ENCODE measurements around the gene IL15. TPM values are rescaled to one million over a fixed set of nuclear protein-coding genes. Genes with fewer than 3 reads are reported as not detected.

IL15 gene
- total RNA-seq, 4 donors from 2014 or later: 12.7 to 18.2 (median 15.9) TPM

DNA sequence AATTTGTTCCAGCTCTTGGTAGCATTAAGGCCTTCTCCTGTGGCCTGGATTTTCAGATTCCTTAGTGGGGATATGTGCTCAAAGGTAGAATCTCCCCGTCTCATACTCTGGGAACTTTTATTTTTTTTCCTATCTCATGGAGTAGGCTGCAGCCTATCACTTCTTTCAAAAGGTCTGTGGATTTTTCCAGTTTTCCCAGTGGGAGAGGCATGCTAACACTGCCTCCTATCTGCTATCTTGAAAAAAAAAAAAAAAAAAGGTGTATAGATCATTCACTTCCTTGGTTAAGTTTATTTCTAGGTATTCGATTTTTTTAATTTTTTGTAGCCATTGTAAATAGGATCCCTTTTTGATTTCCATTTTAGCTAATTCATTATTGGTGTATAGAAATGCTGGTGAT lies 67.1 kb downstream of the IL15 start:
- TF ChIP-seq POLR2A (IDR thresholded peaks at IDR 0.05): no peak
- TF ChIP-seq, protein P1, sequence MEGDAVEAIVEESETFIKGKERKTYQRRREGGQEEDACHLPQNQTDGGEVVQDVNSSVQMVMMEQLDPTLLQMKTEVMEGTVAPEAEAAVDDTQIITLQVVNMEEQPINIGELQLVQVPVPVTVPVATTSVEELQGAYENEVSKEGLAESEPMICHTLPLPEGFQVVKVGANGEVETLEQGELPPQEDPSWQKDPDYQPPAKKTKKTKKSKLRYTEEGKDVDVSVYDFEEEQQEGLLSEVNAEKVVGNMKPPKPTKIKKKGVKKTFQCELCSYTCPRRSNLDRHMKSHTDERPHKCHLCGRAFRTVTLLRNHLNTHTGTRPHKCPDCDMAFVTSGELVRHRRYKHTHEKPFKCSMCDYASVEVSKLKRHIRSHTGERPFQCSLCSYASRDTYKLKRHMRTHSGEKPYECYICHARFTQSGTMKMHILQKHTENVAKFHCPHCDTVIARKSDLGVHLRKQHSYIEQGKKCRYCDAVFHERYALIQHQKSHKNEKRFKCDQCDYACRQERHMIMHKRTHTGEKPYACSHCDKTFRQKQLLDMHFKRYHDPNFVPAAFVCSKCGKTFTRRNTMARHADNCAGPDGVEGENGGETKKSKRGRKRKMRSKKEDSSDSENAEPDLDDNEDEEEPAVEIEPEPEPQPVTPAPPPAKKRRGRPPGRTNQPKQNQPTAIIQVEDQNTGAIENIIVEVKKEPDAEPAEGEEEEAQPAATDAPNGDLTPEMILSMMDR (IDR thresholded peaks at IDR 0.05): peak in 2 of 6 experiments; percentile 5 to 16
- no peaks in the 10 kb centered on the region for H3K36me3 ChIP-seq
- H3K9me3 ChIP-seq: peaks cover 0 to 7% (median 0%) of the 10 kb centered on the region in 4 donors
- DNase-seq: no peak
- no peak overlapping the region for H3K4me3 ChIP-seq
- no peak overlapping the region for H3K27ac ChIP-seq
- no peaks in the 10 kb centered on the region for H3K4me1 ChIP-seq
- no peaks in the 10 kb centered on the region for H3K27me3 ChIP-seq

DNA sequence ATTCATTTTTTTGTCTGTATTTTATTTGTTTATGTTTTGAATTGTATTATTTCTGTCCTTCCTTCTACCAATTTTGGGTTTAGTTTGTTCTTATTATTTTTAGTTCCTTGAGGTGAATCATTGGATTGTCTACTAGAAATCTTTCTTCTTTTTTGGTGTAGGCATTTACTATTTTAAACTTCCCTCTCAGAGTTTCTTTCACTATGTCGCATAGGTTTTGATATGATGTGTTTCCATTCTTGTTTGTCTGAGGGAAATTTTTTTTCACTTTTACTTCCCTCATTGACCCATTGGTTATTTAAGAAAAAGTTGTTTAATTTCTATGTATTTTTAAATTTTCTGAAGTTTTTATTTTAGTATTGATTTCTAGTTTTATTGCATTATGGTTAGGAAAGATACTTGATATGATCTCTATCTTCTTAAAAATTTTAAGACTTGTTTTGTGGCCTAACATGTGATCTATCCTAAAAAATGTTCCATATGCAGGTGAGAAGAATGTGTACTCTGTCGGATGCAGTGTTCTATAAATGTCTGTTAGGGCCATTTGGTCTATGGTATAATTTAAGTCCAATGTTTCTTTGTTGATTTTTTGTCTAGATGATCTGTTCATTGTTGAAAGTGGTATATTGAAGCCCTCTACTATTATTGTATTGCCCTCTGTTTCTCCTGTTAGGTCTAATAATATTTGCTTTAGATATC lies 68.8 kb downstream of the IL15 start:
- DNase-seq: no peak
- Histone ChIP-seq H3K27ac (no peak overlapping the region), H3K27me3 (no peaks in the 10 kb centered on the region), H3K4me1 (no peaks in the 10 kb centered on the region), H3K9me3 (peaks cover 0 to 7% (median 0%) of the 10 kb centered on the region in 4 donors), H3K36me3 (no peaks in the 10 kb centered on the region), H3K4me3 (no peak overlapping the region)
- TF ChIP-seq, protein P1 (IDR thresholded peaks at IDR 0.05): no peak
- no peak for TF ChIP-seq POLR2A (IDR thresholded peaks at IDR 0.05)

DNA sequence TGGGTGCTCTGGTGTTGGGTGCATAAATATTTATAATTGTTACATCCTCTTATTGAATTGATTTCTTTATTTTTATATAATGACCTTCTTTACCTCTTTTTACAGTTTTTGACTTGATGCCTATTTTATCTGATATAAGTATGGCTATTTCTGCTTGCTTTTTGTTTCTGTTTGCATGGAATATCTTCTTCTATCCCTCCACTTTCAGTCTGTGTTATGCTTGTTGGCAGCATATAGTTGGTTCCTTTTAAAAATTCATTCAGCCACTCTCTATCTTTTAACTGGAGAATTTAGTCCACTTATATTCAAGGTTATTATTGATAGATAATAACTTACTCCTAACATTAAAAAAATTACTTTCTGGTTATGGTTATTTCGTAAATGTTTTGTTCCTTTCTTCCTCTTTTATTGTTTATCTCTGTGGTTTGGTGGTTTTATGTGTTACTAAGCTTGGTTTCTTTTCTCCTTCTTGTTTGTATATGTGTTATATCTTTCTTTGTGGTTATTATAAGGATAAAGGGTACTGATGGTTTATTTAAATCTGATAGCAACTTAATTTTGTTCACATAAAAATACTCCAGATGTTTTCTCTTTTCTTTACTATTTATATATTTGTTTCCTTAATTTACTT lies 69.5 kb downstream of the IL15 start:
- H3K27me3 ChIP-seq: no peaks in the 10 kb centered on the region
- H3K36me3 ChIP-seq: no peaks in the 10 kb centered on the region
- H3K4me3 ChIP-seq: no peak overlapping the region
- TF ChIP-seq POLR2A (IDR thresholded peaks at IDR 0.05): no peak
- TF ChIP-seq, protein P1 (IDR thresholded peaks at IDR 0.05): no peak
- H3K4me1 ChIP-seq: no peaks in the 10 kb centered on the region
- DNase-seq: no peak
- peaks cover 0 to 7% (median 0%) of the 10 kb centered on the region in 4 donors for H3K9me3 ChIP-seq
- no peak overlapping the region for H3K27ac ChIP-seq

DNA sequence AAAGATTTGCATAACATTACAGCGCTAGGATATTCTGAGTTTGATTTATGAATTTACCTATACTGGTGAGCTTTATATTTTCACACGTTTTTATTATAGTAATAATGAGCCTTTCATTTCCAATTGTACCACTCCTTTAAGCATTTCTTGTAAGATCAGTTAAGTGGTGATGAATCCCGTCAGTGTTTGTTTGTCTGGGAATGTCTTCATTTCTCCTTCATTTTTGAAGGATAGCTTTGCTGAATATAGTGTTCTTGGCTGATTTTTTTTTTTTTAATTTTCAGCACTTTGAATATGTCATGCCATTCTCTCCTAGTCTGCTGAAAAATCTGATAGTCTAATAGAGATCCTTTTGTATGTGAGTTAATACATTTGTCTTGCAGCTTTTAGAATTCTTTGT lies 70.1 kb downstream of the IL15 start:
- no peak overlapping the region for H3K4me3 ChIP-seq
- no peak for DNase-seq
- TF ChIP-seq, protein P1 (IDR thresholded peaks at IDR 0.05): no peak
- no peak for TF ChIP-seq POLR2A (IDR thresholded peaks at IDR 0.05)
- H3K27me3 ChIP-seq: no peaks in the 10 kb centered on the region
- H3K27ac ChIP-seq: no peak overlapping the region
- H3K4me1 ChIP-seq: no peaks in the 10 kb centered on the region
- H3K36me3 ChIP-seq: no peaks in the 10 kb centered on the region
- peaks cover 0 to 7% (median 0%) of the 10 kb centered on the region in 4 donors for H3K9me3 ChIP-seq

DNA sequence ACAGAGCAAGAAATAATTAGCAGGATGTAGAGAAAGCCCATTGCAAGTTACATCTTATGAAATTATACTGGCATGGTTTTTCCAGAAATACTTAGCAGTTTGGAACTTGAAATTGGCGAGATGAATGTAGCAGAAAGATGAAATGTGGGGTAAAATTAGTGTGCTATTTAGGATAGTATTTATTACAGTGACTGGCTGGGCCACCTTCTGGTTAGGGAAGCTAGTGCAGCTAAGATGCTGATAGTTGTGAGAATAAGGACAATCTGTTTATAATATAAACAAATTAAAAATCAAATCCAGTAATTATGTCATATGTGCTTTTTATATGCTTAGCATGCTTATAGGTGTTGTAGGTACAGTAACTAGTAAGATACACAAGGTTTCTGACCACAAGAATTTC lies 74.8 kb downstream of the IL15 start:
- no peaks in the 10 kb centered on the region for H3K27me3 ChIP-seq
- H3K9me3 ChIP-seq: peaks cover 0 to 6% (median 0%) of the 10 kb centered on the region in 4 donors
- no peaks in the 10 kb centered on the region for H3K36me3 ChIP-seq
- no peak overlapping the region for H3K4me3 ChIP-seq
- H3K4me1 ChIP-seq: no peaks in the 10 kb centered on the region
- H3K27ac ChIP-seq: no peak overlapping the region
- no peak for DNase-seq
- TF ChIP-seq, protein P1 (IDR thresholded peaks at IDR 0.05): peak in 5 of 6 experiments; percentile 31 to 68 (median 62)
- no peak for TF ChIP-seq POLR2A (IDR thresholded peaks at IDR 0.05)
